OCI-LY1 (cell line): Measurements from ENCODE around the gene DTNBP1.

Experiments used
- H2AFZ ChIP-seq: fragments of 200-600 bp; sonication (generic), shearing (Covaris generic); 2 replicates; pipeline ENCODE4 v1.6.0; 2014; ENCODE audit warnings: antibody characterized with exemption, mild to moderate bottlenecking, low read length
- H3F3A ChIP-seq: fragments of 200-600 bp; sonication (generic), shearing (Covaris generic); 2 replicates; pipeline ENCODE4 v1.6.0; 2014; ENCODE audit warnings: mild to moderate bottlenecking, antibody characterized with exemption, low read length, moderate library complexity; ENCODE audit not compliant: insufficient read depth
- H3K27ac ChIP-seq: fragments of 200-600 bp; sonication (generic); 2 replicates; pipeline ENCODE4 v1.5.1; 2014; ENCODE audit warnings: low read length, mixed run types, mild to moderate bottlenecking, low read depth; ENCODE audit not compliant: poor library complexity, severe bottlenecking
- H3K27me3 ChIP-seq: fragments of 200-600 bp; sonication (generic); 2 replicates; pipeline ENCODE4 v1.6.0; 2014; ENCODE audit warnings: antibody characterized with exemption, mild to moderate bottlenecking, low read length, moderate library complexity; ENCODE audit not compliant: insufficient read depth
- H3K36me3 ChIP-seq: fragments of 200-600 bp; sonication (generic); 2 replicates; pipeline ENCODE4 v1.6.1; 2014; ENCODE audit warnings: mild to moderate bottlenecking, antibody characterized with exemption, low read length, moderate library complexity, mixed read lengths; ENCODE audit not compliant: insufficient read depth
- H3K4me1 ChIP-seq: fragments of 200-600 bp; sonication (generic); 2 replicates; pipeline ENCODE4 v1.5.1; 2014; ENCODE audit warnings: mild to moderate bottlenecking, low read length, moderate library complexity; ENCODE audit not compliant: insufficient read depth, severe bottlenecking
- H3K4me2 ChIP-seq: fragments of 200-600 bp; sonication (generic), shearing (Covaris generic); 2 replicates; pipeline ENCODE4 v1.6.1; 2014; ENCODE audit warnings: low read length
- H3K4me3 ChIP-seq: fragments of 200-600 bp; sonication (generic); 2 replicates; pipeline ENCODE4 v1.5.1; 2014; ENCODE audit warnings: low read length, low read depth, mild to moderate bottlenecking, mixed read lengths; ENCODE audit not compliant: poor library complexity, severe bottlenecking
- H3K79me2 ChIP-seq: fragments of 200-600 bp; shearing (Covaris generic); 2 replicates; pipeline ENCODE4 v1.6.1; 2016; ENCODE audit warnings: mixed run types, low read length, mixed read lengths; ENCODE audit not compliant: insufficient read depth
- H3K9ac ChIP-seq: fragments of 200-600 bp; sonication (generic), shearing (Covaris generic); 2 replicates; pipeline ENCODE4 v1.6.1; 2014; ENCODE audit warnings: mild to moderate bottlenecking, low read length, mixed read lengths
- H3K9me2 ChIP-seq: fragments of 200-600 bp; sonication (generic), shearing (Covaris generic); 2 replicates; pipeline ENCODE4 v1.6.1; 2014; ENCODE audit warnings: low read depth, mild to moderate bottlenecking, low read length, mixed read lengths
- H3K9me3 ChIP-seq: fragments of 200-600 bp; shearing (Covaris generic); 2 replicates; pipeline ENCODE4 v1.6.1; 2014; ENCODE audit warnings: low read length, mixed read lengths
- H4K20me1 ChIP-seq: fragments of 200-600 bp; sonication (generic), shearing (Covaris generic); 2 replicates; pipeline ENCODE4 v1.6.0; 2016; ENCODE audit warnings: mild to moderate bottlenecking, low read length; ENCODE audit not compliant: insufficient read depth
- EZH2 ChIP-seq: fragments of 200-600 bp; sonication (generic), shearing (Covaris generic); IDR thresholded peaks from 2 replicates; pipeline ENCODE4 v1.8.0; 2017; ENCODE audit warnings: borderline replicate concordance, mixed run types, mild to moderate bottlenecking, antibody characterized with exemption, low read length, moderate library complexity, mixed read lengths
- TF ChIP-seq, protein P1 (sequence below): fragments of 200-600 bp; sonication (generic), shearing (Covaris generic); IDR thresholded peaks from 2 replicates; pipeline ENCODE4 v1.5.1; 2017; ENCODE audit warnings: mild to moderate bottlenecking, antibody characterized with exemption, low read length, moderate library complexity, mixed read lengths

DTNBP1 gene

DNA sequence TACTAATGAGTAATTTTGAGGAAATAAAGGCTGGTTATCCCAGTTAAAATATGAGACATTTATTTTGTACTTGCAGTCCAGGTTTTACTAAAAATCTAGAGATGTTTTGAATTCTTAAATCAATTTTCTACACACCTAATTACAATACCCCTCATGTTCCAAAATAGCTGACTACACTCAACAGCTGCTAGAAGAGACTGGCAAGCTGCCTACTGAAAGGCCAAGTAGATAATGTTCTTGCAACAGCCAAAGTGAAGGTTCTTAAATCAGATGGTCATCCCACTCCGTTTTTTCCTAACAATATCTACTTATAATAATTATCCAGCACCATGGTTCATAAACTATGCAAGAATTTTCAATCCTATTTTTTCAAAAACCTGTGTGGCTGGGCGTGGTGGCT is 69.0 kb downstream of the DTNBP1 start:
- Histone ChIP-seq H2AFZ (no peak overlapping the region), H3K4me1 (no peaks in the 10 kb centered on the region), H3F3A (no peaks in the 10 kb centered on the region), H3K27me3 (no peaks in the 10 kb centered on the region), H3K9ac (no peak overlapping the region), H3K9me3 (no peaks in the 10 kb centered on the region), H4K20me1 (no peaks in the 10 kb centered on the region), H3K36me3 (peaks cover 10% of the 10 kb centered on the region; the same call in 1 of the 2 replicates), H3K4me3 (no peak overlapping the region), H3K9me2 (no peaks in the 10 kb centered on the region), H3K4me2 (no peak overlapping the region), H3K79me2 (no peaks in the 10 kb centered on the region), H3K27ac (no peak overlapping the region)
- TF ChIP-seq, protein P1, sequence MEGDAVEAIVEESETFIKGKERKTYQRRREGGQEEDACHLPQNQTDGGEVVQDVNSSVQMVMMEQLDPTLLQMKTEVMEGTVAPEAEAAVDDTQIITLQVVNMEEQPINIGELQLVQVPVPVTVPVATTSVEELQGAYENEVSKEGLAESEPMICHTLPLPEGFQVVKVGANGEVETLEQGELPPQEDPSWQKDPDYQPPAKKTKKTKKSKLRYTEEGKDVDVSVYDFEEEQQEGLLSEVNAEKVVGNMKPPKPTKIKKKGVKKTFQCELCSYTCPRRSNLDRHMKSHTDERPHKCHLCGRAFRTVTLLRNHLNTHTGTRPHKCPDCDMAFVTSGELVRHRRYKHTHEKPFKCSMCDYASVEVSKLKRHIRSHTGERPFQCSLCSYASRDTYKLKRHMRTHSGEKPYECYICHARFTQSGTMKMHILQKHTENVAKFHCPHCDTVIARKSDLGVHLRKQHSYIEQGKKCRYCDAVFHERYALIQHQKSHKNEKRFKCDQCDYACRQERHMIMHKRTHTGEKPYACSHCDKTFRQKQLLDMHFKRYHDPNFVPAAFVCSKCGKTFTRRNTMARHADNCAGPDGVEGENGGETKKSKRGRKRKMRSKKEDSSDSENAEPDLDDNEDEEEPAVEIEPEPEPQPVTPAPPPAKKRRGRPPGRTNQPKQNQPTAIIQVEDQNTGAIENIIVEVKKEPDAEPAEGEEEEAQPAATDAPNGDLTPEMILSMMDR = no peak
- TF ChIP-seq EZH2 = no peak

- Histone ChIP-seq H3K36me3 (peaks cover 10% of the 10 kb centered on the region; the same call in 1 of the 2 replicates), H3K9ac (no peak overlapping the region), H3F3A (no peaks in the 10 kb centered on the region), H3K27ac (no peak overlapping the region), H3K27me3 (no peaks in the 10 kb centered on the region), H3K4me2 (no peak overlapping the region), H3K9me3 (no peaks in the 10 kb centered on the region), H3K79me2 (no peaks in the 10 kb centered on the region), H3K4me1 (no peaks in the 10 kb centered on the region), H4K20me1 (no peaks in the 10 kb centered on the region), H3K4me3 (no peak overlapping the region), H3K9me2 (no peaks in the 10 kb centered on the region), H2AFZ (no peak overlapping the region)
- TF ChIP-seq EZH2 = no peak
- TF ChIP-seq, protein P1 = no peak
Measured at GRCh38 chr6:15592610-15593009, 70.2 kb downstream of the DTNBP1 start.

GRCh38 chr6:15588971-15589634 is 73.7 kb downstream of the DTNBP1 start:
- H3K9ac ChIP-seq = no peak overlapping the region
- no peak overlapping the region for H3K27ac ChIP-seq
- peaks cover 9% of the 10 kb centered on the region for H3K4me1 ChIP-seq
- no peak for TF ChIP-seq EZH2
- TF ChIP-seq, protein P1 = no peak
- H2AFZ ChIP-seq = no peak overlapping the region
- H3F3A ChIP-seq = no peaks in the 10 kb centered on the region
- H3K79me2 ChIP-seq = no peaks in the 10 kb centered on the region
- no peaks in the 10 kb centered on the region for H3K9me3 ChIP-seq
- no peaks in the 10 kb centered on the region for H4K20me1 ChIP-seq
- no peaks in the 10 kb centered on the region for H3K9me2 ChIP-seq
- no peak overlapping the region for H3K4me2 ChIP-seq
- no peak overlapping the region for H3K4me3 ChIP-seq
- no peaks in the 10 kb centered on the region for H3K27me3 ChIP-seq
- no peaks in the 10 kb centered on the region for H3K36me3 ChIP-seq
